GM06990 (cell line): ENCODE measurements around the gene FAM234A.
"Not testable (repeated sequence)": the region's sequence is repeated elsewhere in the genome, so short reads cannot be mapped to it uniquely, and the experiment has no call there.

Experiments used
- DNase-seq: peaks from one replicate; pipeline ENCODE4 v3.0.0-alpha.2; 2011; ENCODE audit not compliant: insufficient read length; ENCODE audit errors: extremely low read depth
- H3K27me3 ChIP-seq: replicated peaks from 2 replicates; pipeline ENCODE4 v1.6.0; 2011; ENCODE audit warnings: low read length; ENCODE audit not compliant: control insufficient read depth, insufficient read depth
- H3K36me3 ChIP-seq: 2 replicates; pipeline ENCODE4 v1.5.1; 2011; ENCODE audit warnings: low read length; ENCODE audit not compliant: control insufficient read depth, insufficient read depth
- H3K4me3 ChIP-seq: replicated peaks from 2 replicates; pipeline ENCODE4 v1.5.1; 2011; ENCODE audit warnings: low read depth, mild to moderate bottlenecking, control low read depth, low read length
- CTCF ChIP-seq: IDR thresholded peaks from 2 replicates; pipeline ENCODE4 v1.5.1; 2011; ENCODE audit warnings: low read length, control low read depth, mild to moderate bottlenecking, inconsistent platforms; ENCODE audit not compliant: insufficient read depth, poor library complexity, severe bottlenecking

Gene FAM234A

GRCh38 chr16:252366-253337, 18.0 kb downstream of the FAM234A start:
- no peak for TF ChIP-seq CTCF
- H3K36me3 ChIP-seq, result peaks cover 5% of the 10 kb centered on the region

DNA sequence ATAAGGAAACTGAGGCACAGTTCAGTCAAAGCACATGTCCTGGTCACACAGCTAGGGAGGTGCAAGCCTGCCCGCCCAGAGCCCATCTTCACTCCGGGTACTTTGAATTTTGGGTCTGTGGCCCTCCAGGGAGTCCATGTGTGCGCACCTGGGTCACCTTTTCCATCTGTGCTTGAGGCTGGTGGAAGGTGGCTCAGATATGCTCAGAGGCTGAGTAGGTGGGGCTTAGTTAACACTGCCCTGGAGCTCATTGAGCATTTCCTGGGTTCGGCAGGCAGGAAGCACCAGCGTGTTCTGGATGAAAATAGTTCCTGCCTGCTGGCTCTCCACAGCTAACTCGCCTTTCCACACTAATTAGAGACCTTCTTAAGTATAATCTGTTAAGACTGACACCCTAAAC, 19.2 kb downstream of the FAM234A start:
- DNase-seq, result no peak
- Histone ChIP-seq H3K27me3 (no peaks in the 10 kb centered on the region), H3K4me3 (no peak overlapping the region), H3K36me3 (peaks cover 5% of the 10 kb centered on the region)
- no peak for TF ChIP-seq CTCF

More at GRCh38 chr16:252366-253337, 18.0 kb downstream of the FAM234A start:
- H3K27me3 ChIP-seq, result no peaks in the 10 kb centered on the region
- no peak for DNase-seq
- H3K4me3 ChIP-seq, result no peak overlapping the region

GRCh38 chr16:254461-254860, 19.8 kb downstream of the FAM234A start:
- no peak for TF ChIP-seq CTCF
- H3K4me3 ChIP-seq, result no peak overlapping the region
- DNase-seq, result no peak

GRCh38 chr16:255183-255582, 20.6 kb downstream of the FAM234A start:
- no peaks in the 10 kb centered on the region for H3K27me3 ChIP-seq
- H3K4me3 ChIP-seq, result no peak overlapping the region
- peaks cover 8% of the 10 kb centered on the region for H3K36me3 ChIP-seq
- DNase-seq, result no peak
- no peak for TF ChIP-seq CTCF

More at GRCh38 chr16:254461-254860, 19.8 kb downstream of the FAM234A start:
- Histone ChIP-seq H3K36me3 (peaks cover 5% of the 10 kb centered on the region), H3K27me3 (no peaks in the 10 kb centered on the region)

DNA sequence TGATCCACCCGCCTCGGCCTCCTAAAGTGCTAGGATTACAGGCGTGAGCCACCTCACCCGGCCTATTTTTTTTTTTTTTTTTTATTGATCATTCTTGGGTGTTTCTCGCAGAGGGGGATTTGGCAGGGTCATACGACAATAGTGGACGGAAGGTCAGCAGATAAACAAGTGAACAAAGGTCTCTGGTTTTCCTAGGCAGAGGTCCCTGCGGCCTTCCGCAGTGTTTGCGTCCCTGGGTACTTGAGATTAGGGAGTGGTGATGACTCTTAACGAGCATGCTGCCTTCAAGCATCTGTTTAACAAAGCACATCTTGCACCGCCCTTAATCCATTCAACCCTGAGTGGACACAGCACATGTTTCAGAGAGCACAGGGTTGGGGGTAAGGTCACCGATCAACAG, 23.5 kb downstream of the FAM234A start:
- H3K36me3 ChIP-seq, result peaks cover 11% of the 10 kb centered on the region
- not testable (repeated sequence) for H3K27me3 ChIP-seq, DNase-seq, H3K4me3 ChIP-seq

DNA sequence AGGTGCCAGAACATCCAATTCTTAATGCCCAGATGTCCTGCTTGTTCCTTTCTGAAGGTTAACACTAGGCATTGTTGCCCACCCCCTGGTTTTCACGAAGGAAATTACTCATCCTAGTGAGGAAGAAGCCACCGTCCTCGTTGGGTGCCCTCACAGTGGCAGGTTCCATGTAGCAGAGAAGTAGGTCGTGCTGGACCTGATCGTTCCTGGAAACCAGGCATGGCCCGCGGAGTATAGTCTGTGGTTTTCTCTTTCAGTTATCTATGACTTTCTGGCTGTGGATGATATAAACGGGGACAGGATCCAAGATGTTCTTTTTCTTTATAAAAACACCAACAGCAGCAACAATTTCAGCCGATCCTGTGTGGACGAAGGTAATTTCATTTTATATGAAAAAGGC, 24.6 kb downstream of the FAM234A start:
- no peak overlapping the region for H3K4me3 ChIP-seq
- H3K36me3 ChIP-seq, result peaks cover 10% of the 10 kb centered on the region
- no peak for TF ChIP-seq CTCF
- no peak for DNase-seq
- H3K27me3 ChIP-seq, result no peaks in the 10 kb centered on the region
